HG03342 (cell line): ENCODE measurements around the gene PPWD1.
"Not testable (repeated sequence)": the region's sequence is repeated elsewhere in the genome, so short reads cannot be mapped to it uniquely, and the experiment has no call there.

Source experiments
- ATAC-seq: cut with Tn5 transposase; IDR thresholded peaks from one replicate; pipeline ENCODE4 v1.9.1; 2021; ENCODE audit warnings: mild to moderate bottlenecking, moderate library complexity; ENCODE audit not compliant: unreplicated experiment

The PPWD1 gene

DNA sequence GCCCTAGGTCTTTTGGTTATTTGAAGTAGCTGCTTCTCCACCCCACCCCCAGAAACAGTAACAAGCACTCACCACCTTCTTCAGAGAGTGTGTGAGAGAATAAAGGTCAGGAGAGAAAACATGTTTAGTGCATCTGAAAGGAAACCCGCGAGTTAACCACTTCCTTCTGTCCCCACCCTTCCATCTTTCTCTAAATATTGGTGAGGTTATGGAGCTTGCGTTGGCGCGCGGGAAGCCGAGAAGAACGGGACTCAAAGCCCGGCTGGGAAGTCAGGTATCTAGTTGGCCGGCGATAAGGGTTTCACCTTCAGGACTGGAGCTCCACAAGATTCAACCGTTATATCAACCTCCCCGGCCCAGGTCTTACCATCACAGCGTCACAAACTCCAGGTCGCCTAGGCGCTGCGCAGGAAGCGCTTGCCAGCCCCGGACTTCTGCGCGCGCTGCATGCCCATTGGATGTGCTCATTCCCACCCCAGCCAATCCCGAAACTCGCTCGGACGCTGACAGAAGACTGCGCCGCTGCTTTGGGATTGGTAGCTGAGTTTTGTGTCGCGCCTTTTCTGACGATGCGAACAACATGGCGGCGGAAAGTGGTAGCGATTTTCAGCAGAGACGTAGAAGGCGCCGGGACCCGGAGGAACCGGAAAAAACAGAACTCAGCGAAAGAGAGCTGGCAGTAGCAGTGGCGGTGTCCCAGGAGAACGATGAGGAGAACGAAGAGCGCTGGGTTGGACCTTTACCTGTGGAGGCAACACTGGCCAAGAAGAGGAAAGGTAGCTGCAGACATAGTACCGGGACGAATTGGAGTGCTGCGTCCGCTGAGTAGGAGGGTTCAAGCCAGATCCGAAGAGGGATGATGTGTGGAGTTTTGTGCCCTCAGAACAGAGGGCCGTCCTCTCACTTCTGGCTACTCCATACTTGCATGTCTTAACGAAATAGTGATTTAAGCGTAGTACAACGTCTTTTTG lies at the start of gene PPWD1, which contains the start of gene CENPK:
Gene PPWD1, plus strand, starts transcription at position 566 of the 971 bp plus-strand sequence. Its CDS starts 15 bp downstream, at position 581.
Gene CENPK, minus strand, starts transcription at position 438 of the 971 bp plus-strand sequence. CDS start 8,261 bp downstream, outside the sequence.
- ATAC-seq = peak; percentile 99

DNA sequence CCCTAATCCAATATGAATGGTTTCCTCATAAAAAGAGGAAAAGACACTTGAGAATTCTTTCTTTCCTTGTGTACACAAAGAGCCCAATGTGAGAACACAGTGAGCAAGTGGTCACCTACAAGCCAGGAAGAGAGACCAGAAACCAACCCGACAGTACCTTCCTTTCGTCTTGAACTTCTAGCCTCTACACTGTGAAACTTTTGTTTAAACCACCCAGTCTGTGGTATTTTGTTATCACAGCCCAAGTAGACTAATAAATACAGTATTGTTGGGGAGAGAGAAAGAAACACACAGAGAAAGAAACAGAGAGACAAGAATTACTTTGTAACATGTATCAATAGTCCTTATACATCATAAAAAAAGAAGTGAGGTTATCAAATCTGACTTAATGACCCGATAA lies 37.4 kb upstream of the PPWD1 start:
- no peak for ATAC-seq

DNA sequence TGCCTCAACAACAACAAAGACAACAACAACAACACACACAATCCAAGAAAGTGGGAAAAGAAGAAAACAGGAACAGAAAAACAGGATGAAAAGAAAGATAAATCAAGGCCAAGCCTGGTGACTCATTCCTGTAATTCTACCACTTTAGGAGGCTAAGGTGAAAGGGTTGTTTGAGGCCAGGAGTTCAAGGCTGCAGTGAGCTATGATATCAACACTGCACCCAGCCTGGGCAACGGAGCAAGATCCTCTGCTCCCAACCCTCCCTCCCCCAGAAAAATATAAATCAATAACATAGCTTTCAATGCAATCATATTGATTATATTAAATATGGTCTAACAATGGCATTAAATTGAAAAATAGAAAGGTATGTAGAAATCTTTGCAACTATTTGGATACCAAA lies 32.2 kb upstream of the PPWD1 start:
- ATAC-seq = no peak

DNA sequence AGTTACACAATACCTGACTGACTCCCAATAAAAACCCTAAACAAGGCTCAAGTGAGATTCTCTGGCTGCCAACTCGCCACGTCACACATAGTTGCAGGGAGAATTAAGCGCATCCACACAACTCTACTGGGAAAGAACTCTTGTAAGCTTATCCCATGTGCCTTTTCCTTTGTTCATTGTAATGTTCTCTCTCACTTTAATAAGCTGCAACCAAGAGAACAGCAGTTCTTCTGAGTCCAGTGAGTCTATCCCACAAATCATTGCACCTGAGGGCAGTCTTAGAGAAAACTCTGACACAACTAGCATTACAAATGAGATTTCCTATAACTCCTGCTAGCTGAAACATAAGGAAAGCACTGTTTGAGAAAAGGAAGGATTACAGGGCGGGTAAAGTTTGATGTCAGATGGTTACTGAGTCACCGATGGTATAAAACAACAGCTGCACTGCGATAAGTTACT lies 27.5 kb upstream of the PPWD1 start:
- no peak for ATAC-seq

DNA sequence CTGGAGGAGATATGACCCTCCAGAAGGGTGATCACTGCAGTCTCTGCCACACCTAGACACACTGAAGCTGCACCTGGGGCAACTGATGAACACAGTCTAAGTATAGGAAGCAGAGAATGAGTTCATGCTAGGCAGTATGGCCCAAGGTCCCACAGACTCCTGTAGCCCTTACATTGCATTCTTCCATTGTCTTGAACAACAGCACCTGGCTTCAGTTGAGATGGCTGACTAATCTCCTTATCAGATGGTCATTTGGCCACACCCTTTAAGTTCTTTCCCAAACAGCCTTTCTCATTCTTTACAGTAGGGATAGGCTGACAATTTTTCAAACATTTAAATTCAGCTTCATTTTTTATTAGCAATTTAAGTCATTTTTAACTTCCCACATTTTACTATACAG lies 23.3 kb upstream of the PPWD1 start:
- ATAC-seq = no peak

DNA sequence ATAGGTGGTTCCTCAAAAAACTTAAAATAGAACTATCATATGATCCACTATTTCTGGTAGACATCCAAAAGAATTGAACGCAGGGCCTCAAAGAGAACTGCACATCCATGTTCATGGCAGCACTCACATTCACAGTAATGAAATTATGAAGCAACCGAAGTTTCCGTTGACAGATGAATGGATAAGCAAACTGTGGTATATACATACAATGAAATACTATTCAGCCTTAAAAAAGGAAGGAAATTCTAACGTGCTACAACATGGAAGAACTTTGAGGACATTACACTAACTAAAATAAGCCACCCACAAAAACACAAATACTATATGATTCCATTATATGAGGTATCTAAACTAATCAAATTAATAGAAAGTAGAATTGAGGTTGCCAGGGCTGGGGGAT lies 18.6 kb upstream of the PPWD1 start:
- no peak for ATAC-seq

DNA sequence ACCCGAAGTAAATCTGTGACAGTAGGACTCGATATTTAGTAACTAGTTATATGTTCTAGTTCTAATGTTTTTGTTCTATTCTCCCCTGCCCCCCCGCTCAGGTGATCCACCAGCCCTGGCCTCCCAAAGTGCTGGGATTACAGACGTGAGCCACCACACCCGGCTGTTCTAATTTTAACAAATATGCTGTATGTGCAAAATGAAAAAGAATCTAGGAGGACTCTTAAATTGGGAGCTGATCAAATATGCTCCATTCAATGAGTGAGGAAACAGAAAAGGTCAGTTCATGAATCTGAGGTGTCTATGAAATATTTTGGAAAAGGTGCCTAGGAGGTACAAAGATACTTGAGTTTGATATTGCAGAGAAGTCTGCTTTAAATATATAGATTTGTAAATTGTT lies 17.0 kb upstream of the PPWD1 start:
- no peak for ATAC-seq

DNA sequence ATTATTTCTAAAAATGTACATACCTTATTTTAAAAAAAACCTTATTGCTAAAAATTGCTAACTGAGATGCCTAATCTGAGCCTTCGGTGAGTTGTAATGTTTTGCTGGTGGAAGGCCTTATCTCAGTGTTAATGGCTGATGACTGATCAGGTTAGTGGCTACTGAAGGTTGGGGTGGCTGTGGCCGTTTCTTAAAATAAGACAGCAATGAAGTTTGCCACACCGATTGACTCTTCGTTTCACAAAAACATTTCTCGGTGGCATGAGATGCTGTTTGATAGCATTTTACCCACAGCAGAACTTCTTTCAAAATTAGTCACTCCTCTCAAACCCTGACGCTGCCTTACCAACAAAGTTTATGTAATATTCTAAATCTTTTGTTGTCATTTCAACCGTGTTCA lies 14.8 kb upstream of the PPWD1 start:
- no peak for ATAC-seq

DNA sequence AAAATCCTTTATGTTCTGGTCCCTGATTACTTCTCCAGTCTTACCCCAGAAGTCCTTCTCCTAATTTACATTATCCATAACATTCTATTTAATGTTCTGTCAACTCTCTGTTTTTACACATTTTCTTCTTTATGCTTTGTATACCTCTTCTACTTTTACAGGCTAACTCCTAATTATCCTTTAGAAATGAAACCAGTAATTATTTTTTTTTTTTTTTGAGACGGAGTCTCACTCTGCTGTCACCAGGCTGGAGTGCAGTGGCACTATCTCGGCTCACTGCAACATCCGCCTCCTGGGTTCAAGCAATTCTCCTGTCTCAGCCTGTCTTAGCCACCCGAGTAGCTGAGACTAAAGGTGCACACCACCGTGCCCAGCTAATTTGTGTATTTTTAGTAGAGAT lies 9.2 kb upstream of the PPWD1 start:
- no peak for ATAC-seq

DNA sequence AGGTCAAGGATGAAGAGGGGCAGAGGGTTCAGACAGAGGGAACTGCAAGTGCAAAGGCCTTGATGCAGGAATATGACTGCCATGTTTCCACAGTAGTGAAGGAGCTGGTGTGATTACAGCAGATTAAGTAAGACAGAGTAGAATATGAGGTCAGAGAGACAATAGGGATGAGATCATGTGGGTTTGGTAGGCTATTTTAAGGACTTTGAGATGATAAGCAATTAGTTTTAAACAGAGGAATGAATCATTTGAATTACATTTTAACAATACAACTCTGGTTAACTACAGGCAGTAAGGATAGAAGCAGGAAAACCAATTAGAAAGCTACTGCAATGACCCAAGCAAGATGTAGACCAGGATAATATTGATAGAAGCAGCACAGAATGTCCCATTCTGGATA lies 7.8 kb upstream of the PPWD1 start:
- ATAC-seq = no peak

DNA sequence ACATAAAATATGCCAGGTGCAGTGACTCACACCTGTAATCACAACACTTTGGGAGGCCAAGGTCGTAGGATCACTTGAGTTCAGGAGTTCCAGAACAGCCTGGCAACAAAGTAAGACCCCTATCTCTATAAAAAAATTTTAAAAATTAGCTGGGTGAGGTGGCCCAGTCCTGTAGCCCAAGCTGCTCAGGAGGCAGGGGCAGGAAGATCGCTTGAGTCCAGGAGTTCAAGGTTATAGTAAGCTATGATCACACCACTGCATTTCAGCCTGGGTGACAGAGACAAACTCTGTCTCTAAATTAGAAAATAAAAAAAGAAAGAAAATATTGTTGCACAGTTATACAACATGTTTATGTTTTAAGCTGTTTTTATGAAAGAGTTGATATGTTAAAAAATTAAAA lies 6.9 kb upstream of the PPWD1 start:
- no peak for ATAC-seq

DNA sequence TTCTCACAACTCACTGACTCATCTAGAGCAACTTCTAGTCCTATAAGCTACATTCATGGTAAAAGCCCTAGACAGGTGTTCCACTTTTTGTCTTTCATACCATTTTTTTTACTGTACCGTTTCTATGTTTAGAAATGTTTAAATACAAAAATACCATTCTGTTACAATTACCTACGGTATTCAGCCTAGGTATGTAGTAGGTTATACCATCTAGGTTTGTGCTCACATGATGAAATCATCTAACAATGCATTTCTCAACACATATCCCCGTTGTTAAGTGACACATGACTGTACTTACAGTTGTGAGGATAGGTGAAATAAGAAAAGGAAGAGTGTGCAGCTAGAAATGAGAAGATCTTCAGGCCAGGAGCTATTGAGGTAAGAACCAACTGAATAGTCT lies 6.4 kb upstream of the PPWD1 start:
- no peak for ATAC-seq

DNA sequence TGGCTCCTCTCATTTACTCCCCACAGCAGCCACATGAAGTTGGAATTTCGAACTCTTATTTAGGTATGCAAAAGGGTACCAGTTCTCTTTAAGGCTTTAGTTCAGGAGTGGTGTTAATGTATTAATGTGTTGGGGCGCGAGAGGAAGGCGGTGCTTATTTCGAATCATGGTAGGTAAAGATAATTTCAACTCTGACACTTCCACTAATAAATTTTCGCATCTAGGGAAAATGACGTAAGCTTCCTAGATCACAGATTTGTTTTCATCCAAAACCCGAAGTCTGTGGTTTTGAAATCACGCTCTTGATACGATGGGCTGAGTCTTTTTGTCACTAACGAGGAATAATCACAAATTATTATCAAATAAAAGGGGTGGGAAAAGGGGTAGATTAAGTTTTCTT lies 681 bp downstream of the PPWD1 start:
- ATAC-seq = no peak

DNA sequence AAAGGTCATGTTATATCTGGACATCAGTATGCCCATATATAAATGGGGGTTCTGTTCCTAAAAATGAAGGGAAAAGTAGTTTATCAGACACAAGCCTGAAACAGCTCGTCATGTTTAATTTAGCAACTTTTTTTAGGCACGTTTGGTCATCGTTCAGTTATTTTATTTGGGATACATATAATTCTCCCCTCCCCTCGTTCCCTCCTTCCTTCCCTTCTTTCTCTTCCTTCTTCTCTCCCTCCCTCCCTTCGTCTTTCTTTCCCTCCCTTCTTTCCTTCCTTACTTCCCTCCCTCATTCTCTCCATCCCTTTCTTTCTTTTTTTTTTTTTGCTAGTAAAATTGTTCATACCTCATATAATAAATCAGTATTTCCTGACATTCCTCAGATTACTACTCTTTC lies 3.4 kb downstream of the PPWD1 start:
- no peak for ATAC-seq

DNA sequence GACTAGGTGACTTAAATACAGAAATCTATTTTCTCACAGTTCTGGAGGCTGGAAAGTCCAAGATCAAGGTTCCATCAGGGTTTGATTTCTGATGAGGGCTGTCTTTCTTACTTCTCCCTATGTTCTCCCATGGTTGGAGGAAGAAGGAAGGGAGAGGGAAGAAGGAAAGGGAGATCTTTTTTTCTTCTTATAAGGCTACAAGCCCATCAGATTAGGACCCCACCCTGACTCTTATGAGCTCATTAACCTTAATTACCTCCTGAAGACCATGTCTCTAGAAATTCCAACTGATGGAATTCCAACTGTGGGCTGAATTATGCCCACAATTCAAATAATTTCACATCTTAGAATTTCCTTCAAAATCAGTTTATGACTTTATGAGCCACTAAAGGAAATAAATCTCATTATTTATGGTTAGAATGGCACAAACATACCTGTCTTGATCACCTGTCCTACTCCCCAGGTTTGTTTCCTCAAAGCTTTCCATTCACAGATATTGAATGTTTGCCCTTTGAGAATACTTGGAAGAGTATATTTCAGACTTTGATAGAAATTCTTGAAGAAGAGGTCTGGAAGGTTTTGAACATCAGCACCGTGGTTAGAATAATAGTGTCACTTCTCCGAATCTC lies 7.6 kb downstream of the PPWD1 start:
- ATAC-seq = no peak

DNA sequence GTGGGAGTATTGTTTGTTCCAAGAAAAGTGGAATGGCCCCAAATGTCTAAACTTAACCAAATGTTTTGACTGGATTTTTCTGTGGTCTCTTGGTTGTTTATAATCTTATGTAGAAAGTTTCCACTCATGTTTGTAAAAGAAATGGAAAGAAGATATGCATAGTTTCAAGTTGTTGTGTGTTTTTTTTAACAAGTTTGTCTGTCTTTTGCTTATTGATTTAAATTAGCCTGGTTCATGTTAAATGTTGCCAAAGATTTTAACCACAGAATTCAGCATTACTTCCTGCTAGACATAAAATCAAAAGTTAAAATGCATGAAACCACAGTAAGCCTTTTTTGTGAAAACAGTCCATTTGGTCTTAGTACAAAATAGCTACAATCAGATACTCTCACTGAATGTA lies 14.0 kb downstream of the PPWD1 start:
- ATAC-seq = no peak

DNA sequence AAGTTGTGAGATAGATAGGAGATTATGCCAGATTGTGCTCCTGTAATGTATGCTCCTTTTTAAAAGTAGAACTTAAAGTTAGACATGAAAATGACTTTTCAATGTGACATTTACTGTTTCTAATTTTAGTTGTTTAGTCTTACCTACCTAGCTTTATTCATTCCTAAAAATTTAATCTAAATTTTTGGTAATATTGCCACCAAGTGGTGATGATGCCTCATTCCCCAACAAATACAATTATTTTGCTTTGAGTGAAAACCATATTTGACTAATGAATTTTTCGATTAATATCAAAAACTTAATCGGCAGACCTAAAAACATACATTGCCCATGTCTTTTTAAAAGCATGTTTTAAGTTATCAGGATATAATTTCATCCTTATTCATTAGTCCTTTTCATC lies 25.6 kb downstream of the PPWD1 start:
- no peak for ATAC-seq

DNA sequence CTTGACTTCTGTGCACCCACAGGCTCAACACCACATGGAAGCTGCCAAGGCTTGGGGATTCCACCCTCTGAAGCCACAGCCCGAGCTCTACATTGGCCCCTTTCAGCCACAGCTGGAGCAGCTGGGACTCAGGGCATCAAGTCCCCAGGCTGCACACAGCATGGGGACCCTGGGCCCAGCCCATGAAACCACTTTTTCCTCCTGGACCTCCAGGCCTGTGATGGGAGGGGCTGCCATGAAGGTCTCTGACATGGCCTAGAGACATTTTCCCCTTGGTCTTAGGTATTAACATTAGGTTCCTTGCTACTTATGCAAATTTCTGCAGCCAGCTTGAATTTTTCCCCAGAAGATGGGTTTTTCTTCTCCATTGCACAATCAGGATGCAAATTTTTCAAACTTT lies 38.7 kb downstream of the PPWD1 start:
- ATAC-seq = not testable (repeated sequence)

DNA sequence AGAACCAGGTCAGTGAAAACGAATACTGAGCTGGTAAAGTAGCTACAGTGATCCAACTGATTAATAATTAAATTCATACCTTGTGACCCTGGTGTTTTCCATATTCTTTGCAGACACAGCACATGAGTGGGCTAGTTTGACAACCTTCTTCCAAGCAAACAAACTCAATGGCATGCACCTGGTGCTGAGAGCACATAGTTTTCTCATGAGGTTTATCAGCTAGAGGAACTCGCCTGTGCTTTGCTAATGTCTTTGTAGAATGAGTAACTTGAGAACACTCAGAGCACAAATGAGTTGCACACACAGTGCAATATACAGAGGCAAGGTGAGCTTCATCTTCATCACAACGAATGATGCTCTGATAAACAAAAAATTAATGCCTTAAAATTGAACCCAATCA lies 48.4 kb downstream of the PPWD1 start:
- no peak for ATAC-seq

DNA sequence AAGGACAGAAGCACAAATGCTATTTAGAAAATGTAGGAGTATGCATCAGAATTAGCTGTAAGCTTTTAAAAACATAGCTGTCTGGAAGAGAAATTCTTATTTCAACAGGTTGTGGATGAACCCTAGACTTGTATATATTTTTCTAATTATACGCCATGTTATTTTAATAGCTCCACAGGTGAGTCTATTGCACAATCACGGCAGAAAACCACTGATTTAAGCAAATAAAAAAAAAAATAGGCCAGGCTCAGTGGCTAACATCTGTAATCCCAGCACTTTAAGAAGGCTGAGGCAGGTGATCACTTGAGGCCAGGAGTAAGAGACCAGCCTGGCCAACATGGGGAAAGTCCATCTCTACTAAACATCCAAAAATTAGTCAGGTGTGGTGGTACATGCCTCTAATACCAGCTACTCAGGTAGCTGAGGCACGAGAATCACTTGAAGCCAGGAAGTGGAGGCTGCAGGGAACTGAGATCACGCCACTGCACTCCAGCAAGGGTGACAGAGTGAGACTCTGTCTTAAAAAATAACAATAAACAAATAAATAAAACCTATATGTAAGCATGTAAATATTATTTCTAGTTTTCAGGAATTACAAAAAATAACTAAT lies 49.3 kb downstream of the PPWD1 start:
- no peak for ATAC-seq

DNA sequence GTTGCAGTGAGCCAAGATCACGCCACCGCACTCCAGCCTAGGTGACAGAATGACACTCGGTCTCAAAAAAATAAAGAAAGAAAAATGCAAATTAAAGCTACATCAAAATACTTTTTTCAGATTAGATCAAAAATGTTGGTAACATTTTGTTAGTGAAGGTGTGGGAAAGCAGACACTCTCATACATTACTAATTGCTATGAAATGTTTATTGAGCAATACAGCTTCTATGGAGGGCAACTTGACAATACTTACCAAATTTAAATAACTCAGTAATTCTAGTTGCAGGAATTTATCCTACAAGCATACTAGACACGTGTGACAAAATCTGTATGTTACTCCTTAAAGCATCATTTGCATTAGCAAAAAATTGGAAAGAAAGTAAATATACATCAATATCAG lies 56.9 kb downstream of the PPWD1 start:
- ATAC-seq = no peak

DNA sequence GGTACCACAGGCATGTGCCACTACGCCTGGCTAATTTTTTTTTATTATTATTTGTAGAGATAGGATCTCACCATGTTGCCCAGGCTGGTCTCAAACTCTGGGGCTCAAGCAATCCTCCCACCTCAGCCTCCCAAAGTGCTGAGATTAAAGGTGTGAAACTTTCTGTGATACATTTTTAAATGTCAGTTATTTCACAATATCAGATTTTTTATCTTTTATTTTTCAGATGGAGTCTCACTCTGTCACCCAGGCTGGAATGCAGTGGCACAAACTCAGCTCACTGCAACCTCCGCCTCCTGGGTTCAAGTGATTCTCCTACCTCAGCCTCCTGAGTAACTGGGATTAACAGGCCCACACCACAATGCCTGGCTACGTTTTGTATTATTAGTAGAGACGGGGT lies 58.9 kb downstream of the PPWD1 start:
- not testable (repeated sequence) for ATAC-seq
